Iris pigment epithelial cell (primary cell): ENCODE measurements around the gene HBE1.
A peak's percentile ranks its signal among the peaks of the same experiment; 100 is the strongest.
"Not testable (repeated sequence)": the region's sequence is repeated elsewhere in the genome, so short reads cannot be mapped to it uniquely, and the experiment has no call there.

Experiments
- DNase-seq: peaks from one replicate; pipeline ENCODE4 v3.0.0-alpha.2; 2011; ENCODE audit warnings: low read depth

HBE1 gene

GRCh38 chr11:5269715-5270147 lies at the start of gene HBE1:
Gene HBE1 (minus strand): TSS chr11:5269945. CDS start chr11:5269890, 55 bp downstream.
- no peak for DNase-seq

DNA sequence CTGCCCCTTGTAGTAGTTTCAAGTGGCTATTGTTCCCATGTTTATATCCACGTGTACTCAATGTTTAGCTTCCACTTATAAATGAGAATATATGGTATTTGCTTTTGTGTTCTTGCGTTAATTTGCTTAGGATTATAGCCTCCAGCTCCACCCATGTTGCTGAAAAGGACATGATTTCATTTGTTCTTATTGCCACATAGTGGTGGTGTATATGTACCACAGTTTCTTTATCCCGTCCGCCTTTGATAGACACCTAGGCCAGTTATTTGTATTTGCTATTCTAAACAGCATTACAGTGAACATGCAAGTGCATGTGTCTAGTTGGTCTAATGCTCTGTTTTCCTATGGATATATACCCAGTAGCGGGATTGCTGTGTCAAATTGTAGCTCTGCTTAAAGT lies 47.5 kb upstream of the HBE1 start:
- no peak for DNase-seq

DNA sequence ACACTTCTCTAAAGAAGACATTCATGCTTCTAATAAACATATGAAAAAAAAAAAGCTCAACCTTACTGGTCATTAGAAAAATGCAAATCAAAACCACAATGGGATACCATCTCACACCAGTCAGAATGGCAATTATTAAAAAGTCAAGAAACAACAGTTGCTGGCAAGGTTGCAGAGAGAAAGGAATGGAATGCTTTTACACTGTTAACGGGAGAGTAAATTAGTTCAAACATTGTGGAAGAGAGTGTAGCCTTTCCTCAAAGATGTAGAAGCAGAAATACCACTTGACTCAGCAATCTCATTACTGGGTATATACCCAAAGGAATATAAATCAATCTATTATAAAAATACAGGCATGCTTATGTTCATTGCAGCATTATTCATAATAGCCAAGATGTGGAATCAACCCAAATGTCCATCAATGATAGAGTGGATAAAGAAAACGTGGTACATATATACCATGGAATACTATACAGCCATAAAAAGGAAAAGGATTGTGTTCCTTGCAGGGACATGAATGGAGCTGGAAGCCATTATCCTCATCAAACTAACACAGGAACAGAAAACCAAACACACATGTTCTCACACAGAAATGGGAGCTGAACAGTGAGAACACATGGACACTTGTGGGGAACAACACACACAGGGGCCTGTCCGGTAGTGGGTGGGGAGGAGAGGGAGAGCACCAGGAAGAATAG lies 43.7 kb upstream of the HBE1 start:
- not testable (repeated sequence) for DNase-seq

GRCh38 chr11:5310423-5310822 lies 40.7 kb upstream of the HBE1 start:
- DNase-seq, result no peak

DNA sequence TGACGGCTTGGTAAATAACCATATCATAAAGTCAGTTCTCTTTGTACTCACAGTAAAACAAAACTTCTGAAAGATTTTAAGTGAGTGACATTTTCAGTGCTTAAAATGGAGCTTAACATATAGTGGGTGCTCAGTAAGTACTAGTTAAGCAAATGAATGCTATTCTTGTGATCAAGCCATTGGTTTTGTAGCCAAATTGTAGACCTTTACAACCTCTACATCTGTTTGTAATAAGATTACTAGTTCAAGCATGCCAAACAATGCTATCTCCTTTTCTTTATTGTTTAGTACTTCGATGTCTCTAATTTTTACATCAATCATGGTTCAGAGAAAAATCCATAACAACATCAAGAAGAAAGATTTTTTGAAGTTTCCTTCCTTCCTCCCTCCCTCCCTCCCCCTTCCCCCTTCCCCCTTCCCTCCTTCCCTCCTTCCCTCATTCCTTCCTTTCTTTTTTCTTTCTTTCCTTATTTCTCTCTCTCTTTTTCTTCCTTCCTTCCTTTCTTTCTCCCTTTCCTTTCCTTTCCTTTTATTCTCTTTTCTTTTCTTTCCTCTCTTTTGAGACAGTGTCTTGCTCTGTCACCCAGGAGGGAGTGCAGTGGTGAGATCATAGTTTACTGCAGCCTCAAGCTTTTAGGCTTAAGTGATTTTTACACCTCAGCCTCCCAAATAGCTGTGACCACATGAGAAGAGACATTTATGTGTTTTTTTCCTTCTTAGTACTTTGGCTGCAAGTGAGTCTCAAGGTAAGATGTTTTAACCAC lies 37.7 kb upstream of the HBE1 start:
- DNase-seq, result no peak

- DNase-seq, result no peak
Measured at GRCh38 chr11:5304046-5304445, 34.3 kb upstream of the HBE1 start.

DNA sequence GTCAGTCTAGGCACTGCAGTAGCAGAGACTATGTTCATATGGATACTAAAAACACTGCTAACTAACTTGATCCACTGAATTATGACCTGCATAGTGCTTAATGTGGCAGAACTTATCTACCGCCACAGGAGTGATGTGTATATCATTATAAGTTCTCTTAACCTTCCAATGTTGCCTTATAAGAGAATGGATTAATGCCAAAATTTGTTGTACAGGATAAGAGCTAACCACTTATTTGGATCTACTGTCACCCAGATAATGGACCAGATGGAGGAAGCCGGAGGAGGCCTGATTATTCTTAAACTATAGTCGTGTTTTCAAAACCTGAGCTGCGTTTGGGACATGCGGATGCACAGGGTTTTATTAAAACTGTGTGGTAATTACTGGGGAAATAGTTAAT lies 33.9 kb upstream of the HBE1 start:
- DNase-seq, result no peak

DNA sequence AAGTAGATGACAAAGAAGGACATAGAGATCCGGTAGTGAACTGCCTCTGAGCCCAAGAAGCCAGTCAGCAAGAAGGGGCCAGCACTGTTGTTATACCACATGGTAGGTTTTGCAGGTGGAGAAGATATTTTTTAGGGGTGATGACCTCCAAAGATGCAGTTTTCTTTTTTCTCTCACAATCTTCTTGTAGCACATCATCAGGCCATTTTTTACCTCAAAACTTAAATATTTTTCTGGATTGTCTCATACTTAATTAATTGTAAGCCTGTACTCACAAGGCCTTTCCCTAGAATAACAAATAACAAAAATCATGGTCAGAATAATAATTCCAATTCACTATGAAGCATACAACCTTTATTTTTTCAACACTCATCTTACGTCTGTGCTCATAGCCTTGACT lies 32.1 kb upstream of the HBE1 start, which contains the start of gene OR51B4:
Gene OR51B4, minus strand, starts transcription at position 101 of the 400 bp plus-strand sequence. Its CDS starts 0 bp downstream, at position 101.
- DNase-seq, result no peak

DNA sequence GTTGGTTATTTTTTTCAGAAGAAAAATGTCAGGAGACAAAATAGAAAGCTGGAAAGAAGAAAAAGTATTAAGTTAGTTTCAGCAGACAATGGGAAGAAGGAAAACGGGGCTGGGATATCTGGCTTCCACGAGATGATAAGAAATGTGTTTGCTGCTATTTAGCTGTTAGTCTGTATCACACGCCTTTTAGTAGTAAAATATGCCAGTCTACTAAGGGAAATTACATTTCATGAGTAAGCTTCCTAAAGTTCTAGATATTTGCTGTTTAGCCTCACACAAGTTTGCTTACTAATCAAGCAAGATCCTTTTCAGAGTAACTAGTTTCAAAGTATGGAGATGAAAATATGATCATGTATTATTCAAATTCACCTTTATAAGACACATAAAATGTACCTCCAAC lies 30.5 kb upstream of the HBE1 start:
- peak; percentile 23 for DNase-seq

GRCh38 chr11:5298451-5298850 lies 28.7 kb upstream of the HBE1 start:
- no peak for DNase-seq

- no peak for DNase-seq
Measured at GRCh38 chr11:5297721-5298323, 28.1 kb upstream of the HBE1 start.

DNA sequence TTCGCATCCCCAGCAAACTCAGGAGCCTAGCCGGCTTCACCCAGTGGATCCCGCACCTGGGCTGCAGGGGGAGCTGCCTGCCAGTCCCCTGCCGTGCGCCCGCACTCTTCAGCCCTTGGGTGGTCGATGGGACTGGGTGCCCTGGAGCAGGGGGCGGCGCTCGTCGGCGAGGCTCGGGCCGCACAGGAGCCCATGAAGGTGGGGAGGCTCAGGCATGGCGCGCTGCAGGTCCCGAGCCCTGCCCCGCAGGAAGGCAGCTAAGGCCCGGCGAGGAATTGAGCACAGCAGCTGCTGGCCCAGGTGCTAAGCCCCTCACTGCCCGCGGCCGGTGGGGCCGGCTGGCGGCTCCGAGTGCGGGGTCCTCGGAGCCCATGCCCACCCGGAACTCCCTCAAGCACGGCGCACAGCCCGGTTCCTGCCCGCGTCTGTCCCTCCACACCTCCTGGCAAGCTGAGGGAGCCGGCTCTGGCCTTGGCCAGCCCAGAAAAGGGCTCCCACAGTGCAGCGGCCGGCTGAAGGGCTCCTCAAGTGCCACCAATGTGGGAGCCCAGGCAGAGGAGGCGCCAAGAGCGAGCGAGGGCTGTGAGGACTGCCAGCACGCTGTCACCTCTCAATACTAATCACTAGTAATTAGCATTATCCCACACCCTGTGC lies 24.7 kb upstream of the HBE1 start:
- not testable (repeated sequence) for DNase-seq

GRCh38 chr11:5293028-5293427 lies 23.3 kb upstream of the HBE1 start:
- no peak for DNase-seq

DNA sequence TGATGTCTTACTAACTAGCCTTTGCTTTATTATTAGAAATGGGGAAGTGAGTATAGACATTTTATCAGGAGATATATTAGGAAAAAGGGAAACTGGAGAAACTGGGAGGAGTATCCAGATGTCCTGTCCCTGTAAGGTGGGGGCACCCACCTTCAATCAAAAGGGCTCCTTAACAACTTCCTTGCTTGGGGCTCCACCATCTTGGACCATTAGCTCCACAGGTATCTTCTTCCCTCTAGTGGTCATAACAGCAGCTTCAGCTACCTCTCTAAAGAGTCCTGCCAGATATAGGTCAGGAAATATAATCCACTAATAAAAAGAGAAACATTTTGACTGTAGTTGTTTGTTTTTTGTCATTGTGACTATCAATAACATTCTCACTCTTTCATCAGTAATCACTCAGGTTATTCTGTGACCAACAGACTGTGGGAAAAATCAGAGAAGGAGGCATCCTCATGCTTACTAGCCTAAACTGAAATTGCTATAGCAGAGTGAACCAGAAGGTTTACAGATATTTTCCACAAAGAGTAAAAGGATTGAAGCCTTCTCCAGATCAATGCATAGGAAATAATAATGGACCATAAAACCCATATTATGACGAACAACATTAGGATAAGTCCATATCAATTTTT lies 21.6 kb upstream of the HBE1 start:
- peak; percentile 74 for DNase-seq

- DNase-seq, result no peak
Measured at GRCh38 chr11:5290106-5290505, 20.4 kb upstream of the HBE1 start.

GRCh38 chr11:5289696-5290095 lies 20.0 kb upstream of the HBE1 start:
- DNase-seq, result peak; percentile 51

- peak; percentile 21 for DNase-seq
Measured at GRCh38 chr11:5288906-5289550, 19.3 kb upstream of the HBE1 start.

DNA sequence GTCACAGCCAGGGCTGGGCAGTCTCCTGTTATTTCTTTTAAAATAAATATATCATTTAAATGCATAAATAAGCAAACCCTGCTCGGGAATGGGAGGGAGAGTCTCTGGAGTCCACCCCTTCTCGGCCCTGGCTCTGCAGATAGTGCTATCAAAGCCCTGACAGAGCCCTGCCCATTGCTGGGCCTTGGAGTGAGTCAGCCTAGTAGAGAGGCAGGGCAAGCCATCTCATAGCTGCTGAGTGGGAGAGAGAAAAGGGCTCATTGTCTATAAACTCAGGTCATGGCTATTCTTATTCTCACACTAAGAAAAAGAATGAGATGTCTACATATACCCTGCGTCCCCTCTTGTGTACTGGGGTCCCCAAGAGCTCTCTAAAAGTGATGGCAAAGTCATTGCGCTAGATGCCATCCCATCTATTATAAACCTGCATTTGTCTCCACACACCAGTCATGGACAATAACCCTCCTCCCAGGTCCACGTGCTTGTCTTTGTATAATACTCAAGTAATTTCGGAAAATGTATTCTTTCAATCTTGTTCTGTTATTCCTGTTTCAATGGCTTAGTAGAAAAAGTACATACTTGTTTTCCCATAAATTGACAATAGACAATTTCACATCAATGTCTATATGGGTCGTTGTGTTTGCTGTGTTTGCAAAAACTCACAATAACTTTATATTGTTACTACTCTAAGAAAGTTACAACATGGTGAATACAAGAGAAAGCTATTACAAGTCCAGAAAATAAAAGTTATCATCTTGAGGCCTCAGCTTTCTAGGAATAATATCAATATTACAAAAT lies 18.6 kb upstream of the HBE1 start:
- DNase-seq, result peak; percentile 61

GRCh38 chr11:5286901-5287300 lies 17.2 kb upstream of the HBE1 start:
- no peak for DNase-seq

DNA sequence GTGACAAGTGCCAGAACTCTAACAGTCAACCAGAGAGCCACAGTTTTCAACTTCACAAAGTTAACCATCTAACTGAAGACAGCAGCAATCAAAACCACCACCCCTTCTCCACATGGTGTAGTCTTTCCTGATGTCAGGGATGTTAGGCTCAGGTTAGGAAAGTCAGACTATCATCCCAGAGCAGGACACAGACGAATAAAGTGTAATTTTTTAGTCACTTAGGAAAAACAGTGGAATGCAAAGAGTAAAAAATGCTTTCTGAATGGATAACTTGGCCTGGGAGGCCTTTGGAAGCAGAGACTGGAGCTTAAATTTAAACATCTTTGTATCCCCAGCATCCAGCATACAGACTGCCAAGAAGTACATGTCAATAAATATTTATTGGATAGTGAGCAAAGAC lies 16.6 kb upstream of the HBE1 start:
- DNase-seq, result no peak
